ENCODE data around the gene RPP21. TPM values are rescaled to one million over a fixed set of nuclear protein-coding genes. Genes with fewer than 3 reads are reported as not detected.

RPP21 gene
- polyA plus RNA-seq, 1 donor from 2014 or later: 109 TPM

GRCh38 chr6:30323806-30324205, 21.1 kb upstream of the RPP21 start:
- no peaks in the 10 kb centered on the region for H3F3A ChIP-seq (ENCODE audit: insufficient read depth, low read length, poor library complexity, severe bottlenecking)
- TF ChIP-seq TAF1 (IDR thresholded peaks at IDR 0.05; ENCODE audit: low read depth) (no peak), RAD21 (conservative IDR thresholded peaks at IDR 0.05) (no peak), SMC3 (conservative IDR thresholded peaks at IDR 0.05; ENCODE audit: poor library complexity) (no peak), CTCF (IDR thresholded peaks at IDR 0.05; ENCODE audit: poor library complexity, severe bottlenecking) (no peak), EP300 (conservative IDR thresholded peaks at IDR 0.05; ENCODE audit: poor library complexity, severe bottlenecking) (no peak), MXI1 (conservative IDR thresholded peaks at IDR 0.05; ENCODE audit: poor library complexity, severe bottlenecking) (no peak), EZH2 (IDR thresholded peaks at IDR 0.05; ENCODE audit: borderline replicate concordance, insufficient read depth, low read length, poor library complexity, severe bottlenecking) (no peak), REST (IDR thresholded peaks at IDR 0.05; ENCODE audit: borderline replicate concordance) (no peak), POLR2AphosphoS5 (IDR thresholded peaks at IDR 0.05) (no peak)
- peak overlapping the region; percentile 76 for H3K4me2 ChIP-seq (ENCODE audit: low read length)
- no peaks in the 10 kb centered on the region for H4K20me1 ChIP-seq (ENCODE audit: insufficient read depth)
- no peak overlapping the region for H2AFZ ChIP-seq (ENCODE audit: low read depth, low read length)
- H3K79me2 ChIP-seq (replicated peaks; ENCODE audit: insufficient read depth, low read length): peaks cover 60% of the 10 kb centered on the region
- H3K36me3 ChIP-seq (ENCODE audit: insufficient read depth, low read length): no peaks in the 10 kb centered on the region
- peak overlapping the region; percentile 79 for H3K4me3 ChIP-seq (ENCODE audit: low read length)
- no peaks in the 10 kb centered on the region for H3K9me2 ChIP-seq (ENCODE audit: insufficient read depth, low read length)
- H3K27me3 ChIP-seq (ENCODE audit: insufficient read depth, low read depth, low read length): no peaks in the 10 kb centered on the region
- H3K27ac ChIP-seq (ENCODE audit: low read length): no peak overlapping the region
- H3K9ac ChIP-seq (ENCODE audit: low read length): no peak overlapping the region
- no peaks in the 10 kb centered on the region for H3K9me3 ChIP-seq (ENCODE audit: low read length)

GRCh38 chr6:30325150-30325872, 19.6 kb upstream of the RPP21 start:
- Histone ChIP-seq H3K27ac (ENCODE audit: low read length) (peak overlapping the region; percentile 92), H3K9me3 (ENCODE audit: low read length) (no peaks in the 10 kb centered on the region), H3F3A (ENCODE audit: insufficient read depth, low read length, poor library complexity, severe bottlenecking) (no peaks in the 10 kb centered on the region), H3K79me2 (replicated peaks; ENCODE audit: insufficient read depth, low read length) (peaks cover 52% of the 10 kb centered on the region), H4K20me1 (ENCODE audit: insufficient read depth) (no peaks in the 10 kb centered on the region), H3K4me3 (ENCODE audit: low read length) (peak overlapping the region; percentile 79), H3K4me2 (ENCODE audit: low read length) (peak overlapping the region; percentile 92), H3K27me3 (ENCODE audit: insufficient read depth, low read depth, low read length) (no peaks in the 10 kb centered on the region), H3K9me2 (ENCODE audit: insufficient read depth, low read length) (no peaks in the 10 kb centered on the region), H2AFZ (ENCODE audit: low read depth, low read length) (peak overlapping the region; percentile 61), H3K9ac (ENCODE audit: low read length) (peak overlapping the region; percentile 95), H3K36me3 (ENCODE audit: insufficient read depth, low read length) (no peaks in the 10 kb centered on the region)
- no peak for TF ChIP-seq MXI1 (conservative IDR thresholded peaks at IDR 0.05; ENCODE audit: poor library complexity, severe bottlenecking)
- TF ChIP-seq CTCF (IDR thresholded peaks at IDR 0.05; ENCODE audit: poor library complexity, severe bottlenecking): no peak
- no peak for TF ChIP-seq TAF1 (IDR thresholded peaks at IDR 0.05; ENCODE audit: low read depth)
- no peak for TF ChIP-seq EZH2 (IDR thresholded peaks at IDR 0.05; ENCODE audit: borderline replicate concordance, insufficient read depth, low read length, poor library complexity, severe bottlenecking)
- TF ChIP-seq EP300 (conservative IDR thresholded peaks at IDR 0.05; ENCODE audit: poor library complexity, severe bottlenecking): no peak
- no peak for TF ChIP-seq SMC3 (conservative IDR thresholded peaks at IDR 0.05; ENCODE audit: poor library complexity)
- TF ChIP-seq REST (IDR thresholded peaks at IDR 0.05; ENCODE audit: borderline replicate concordance): no peak
